GM12873 (cell line): ENCODE data around the gene EFCAB11.
A peak's percentile ranks its signal among the peaks of the same experiment; 100 is the strongest.

Experiments
- TF ChIP-seq, protein P1 (sequence below): IDR thresholded peaks from 2 replicates; pipeline ENCODE4 v1.5.1; 2012; ENCODE audit warnings: low read depth, mild to moderate bottlenecking, moderate library complexity, low read length, control low read depth; ENCODE audit not compliant: insufficient read depth; ENCODE audit errors: missing control alignments

Gene EFCAB11

DNA sequence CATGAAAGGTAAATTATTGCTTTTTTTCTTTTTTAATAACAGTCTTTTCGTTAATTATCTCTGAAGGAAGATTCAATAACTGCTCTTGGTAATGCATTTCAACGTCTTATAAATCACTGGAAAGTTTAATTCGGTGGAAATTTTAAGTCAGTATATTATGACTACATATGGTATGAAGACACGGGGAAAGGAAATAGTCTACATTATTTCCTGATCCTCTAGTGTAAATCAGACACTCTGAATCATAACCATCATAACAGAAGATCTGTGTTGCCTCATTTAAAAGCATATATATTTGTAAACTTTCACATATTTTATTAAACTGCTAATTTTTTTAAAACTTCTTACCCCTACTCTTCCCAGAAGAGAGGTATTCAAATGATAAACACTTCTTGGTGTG, 53.7 kb downstream of the EFCAB11 start:
- TF ChIP-seq, protein P1, sequence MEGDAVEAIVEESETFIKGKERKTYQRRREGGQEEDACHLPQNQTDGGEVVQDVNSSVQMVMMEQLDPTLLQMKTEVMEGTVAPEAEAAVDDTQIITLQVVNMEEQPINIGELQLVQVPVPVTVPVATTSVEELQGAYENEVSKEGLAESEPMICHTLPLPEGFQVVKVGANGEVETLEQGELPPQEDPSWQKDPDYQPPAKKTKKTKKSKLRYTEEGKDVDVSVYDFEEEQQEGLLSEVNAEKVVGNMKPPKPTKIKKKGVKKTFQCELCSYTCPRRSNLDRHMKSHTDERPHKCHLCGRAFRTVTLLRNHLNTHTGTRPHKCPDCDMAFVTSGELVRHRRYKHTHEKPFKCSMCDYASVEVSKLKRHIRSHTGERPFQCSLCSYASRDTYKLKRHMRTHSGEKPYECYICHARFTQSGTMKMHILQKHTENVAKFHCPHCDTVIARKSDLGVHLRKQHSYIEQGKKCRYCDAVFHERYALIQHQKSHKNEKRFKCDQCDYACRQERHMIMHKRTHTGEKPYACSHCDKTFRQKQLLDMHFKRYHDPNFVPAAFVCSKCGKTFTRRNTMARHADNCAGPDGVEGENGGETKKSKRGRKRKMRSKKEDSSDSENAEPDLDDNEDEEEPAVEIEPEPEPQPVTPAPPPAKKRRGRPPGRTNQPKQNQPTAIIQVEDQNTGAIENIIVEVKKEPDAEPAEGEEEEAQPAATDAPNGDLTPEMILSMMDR, result no peak

DNA sequence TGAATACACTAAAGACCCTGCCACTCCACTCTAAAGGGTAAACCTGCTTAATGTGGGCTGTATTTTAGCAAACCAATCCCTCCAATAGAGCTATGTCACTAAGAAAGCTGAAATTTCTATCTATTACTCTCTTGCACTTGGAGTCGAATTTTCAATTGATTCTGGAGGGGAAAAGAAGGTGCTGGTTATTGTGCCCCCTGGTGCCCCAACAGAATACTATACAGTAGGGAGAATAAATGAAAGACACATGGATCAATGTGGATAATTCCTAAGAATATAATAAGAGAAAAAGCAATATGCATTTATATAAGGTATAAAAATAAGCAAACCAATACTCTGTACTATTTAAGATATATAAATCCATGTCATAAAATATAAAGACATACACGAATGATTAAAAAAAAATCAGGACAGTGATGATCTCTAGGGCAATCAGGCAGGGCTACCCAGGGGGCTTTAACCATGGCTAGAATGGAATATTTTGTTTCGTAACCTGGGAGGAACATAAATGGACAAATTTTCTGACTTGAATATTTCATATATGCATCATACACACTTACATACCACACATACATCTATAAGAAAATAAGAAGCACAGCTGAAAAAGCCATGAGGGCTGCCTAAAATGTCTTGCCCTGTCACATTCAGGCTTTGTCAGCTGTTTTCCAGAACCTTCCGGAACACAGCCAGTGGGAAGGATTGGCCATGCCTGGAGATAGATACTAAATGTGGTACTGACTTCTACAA, 54.4 kb downstream of the EFCAB11 start:
- TF ChIP-seq, protein P1, result peak; percentile 39

DNA sequence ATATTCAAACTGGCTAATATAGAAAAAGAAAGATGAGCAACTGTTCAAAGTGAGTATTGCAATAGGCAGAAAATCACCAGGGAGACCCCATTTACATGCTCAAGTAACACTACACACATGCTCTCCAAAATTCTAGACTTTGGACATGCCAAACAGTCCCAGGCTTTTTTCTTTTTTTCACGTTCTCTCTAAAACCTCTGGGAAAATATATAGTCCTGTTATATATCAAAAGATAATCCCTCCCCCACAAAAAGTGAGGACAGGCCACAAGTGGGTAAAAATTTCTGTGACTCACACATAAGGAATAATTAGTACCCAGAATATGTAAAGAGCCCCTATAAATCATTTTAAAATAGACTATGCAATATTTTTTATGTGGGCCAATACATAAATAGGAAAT, 55.2 kb downstream of the EFCAB11 start:
- TF ChIP-seq, protein P1, result no peak

DNA sequence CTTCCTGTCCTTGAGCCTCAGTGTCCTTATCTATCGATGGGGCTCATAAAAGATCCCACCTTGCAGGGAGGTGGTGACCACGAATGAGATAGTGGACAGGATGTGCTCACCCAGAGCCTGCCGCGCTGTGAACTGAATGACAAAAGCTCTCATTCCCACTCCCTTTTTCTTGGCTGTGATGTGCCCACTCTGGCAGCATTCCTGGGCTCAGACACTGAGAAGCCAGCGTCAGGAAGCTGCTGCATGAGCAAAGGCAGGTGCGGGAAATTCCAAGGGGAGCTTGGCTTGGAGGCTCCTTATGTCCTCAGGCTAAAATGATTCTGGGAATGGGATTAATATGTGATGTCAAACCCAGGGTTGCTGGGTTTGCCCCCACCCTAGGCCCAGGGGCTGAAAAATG, 61.6 kb downstream of the EFCAB11 start:
- TF ChIP-seq, protein P1, result no peak

DNA sequence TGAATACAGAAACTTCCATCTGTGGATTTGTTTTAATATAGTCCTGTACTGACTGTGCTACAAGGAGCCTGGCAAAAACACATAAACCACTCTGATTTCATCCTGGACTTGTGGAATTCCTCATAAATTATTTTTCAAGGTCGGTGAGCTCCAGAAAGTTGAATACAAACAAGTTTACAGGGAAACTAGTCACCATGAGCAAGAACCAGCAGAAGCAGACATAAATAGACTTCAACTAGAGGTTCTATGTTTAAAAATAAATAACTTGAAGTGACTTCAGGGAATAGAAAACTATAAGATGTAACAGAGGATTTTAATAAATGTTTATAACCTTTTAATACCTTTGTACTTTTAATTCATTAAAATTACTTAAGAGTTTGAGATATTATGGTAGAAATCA, 63.5 kb downstream of the EFCAB11 start:
- TF ChIP-seq, protein P1, result no peak

DNA sequence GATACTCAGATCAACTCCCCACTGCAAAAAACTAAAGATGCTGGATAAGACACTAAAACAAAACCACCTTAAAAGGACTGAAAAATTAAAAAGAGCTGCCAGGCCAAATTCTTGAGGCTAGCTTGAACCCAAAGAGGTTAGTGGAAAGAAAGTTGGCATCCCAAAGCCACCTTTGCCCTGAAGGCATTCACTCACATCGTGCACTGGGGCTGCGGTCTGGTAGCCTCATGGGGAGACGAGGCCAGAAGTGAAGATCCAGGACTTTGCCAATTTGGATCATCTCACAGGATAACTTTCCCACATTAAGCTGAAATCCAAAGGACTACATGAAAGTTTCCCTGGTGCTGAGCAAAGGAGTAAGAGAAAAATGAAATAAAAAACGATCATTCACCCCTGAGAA, 63.9 kb downstream of the EFCAB11 start:
- TF ChIP-seq, protein P1, result no peak

DNA sequence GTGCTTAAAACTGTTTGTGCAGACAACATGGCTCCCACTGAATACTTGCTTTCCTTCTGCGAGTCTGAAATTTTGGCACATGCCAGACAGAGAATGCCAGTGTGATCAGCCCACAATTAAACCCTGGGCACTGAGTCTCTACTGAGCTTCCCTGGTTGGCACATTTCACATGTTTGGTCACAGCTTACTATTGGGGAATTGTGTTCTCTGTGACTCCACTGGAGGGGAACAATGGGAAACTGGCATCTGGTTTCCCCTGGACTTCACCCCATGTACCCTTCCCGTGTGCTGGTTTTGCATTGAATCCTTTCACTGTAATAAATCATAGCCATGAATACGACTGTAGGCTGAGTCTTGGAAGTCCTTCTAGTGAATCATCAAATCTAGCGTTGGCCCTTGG, 64.9 kb downstream of the EFCAB11 start:
- TF ChIP-seq, protein P1, result no peak

DNA sequence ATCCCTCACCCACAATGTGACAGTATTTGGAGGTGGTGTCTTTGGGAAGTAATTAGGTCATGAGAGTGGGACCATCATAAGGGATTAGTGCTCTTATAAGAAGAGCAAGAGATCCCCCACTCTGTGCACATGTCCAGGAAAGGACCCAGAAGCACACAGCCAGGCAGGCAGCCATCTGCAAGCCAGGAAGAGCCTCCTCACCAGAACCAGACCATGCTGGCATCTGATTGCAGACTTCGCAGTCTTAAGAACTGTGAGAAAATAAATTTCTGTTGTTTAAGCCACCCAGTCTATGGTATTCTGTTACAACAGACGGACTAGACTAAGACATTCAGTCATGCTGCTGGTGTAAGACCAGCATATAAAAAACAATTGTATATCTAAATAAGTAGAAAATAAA, 69.8 kb downstream of the EFCAB11 start:
- TF ChIP-seq, protein P1, result no peak
